H9 (cell line): Measurements from ENCODE around the gene KCNH5. TPM values are rescaled to one million over a fixed set of nuclear protein-coding genes. Genes with fewer than 3 reads are reported as not detected.

Experiments
- DNase-seq: peaks from one replicate; pipeline ENCODE4 v3.0.0-alpha.2; 2017
- H2AFZ ChIP-seq: one replicate; pipeline ENCODE4 v1.6.1; 2013; ENCODE audit warnings: mild to moderate bottlenecking, low read length, control low read depth, moderate library complexity
- H2AK5ac ChIP-seq: 2 replicates; pipeline ENCODE4 v1.6.1; 2013; ENCODE audit warnings: low read length, control low read depth, mixed read lengths; ENCODE audit not compliant: insufficient read length
- H2BK120ac ChIP-seq: one replicate; pipeline ENCODE4 v1.6.1; 2013; ENCODE audit warnings: low read depth, mild to moderate bottlenecking, low read length, control low read depth, inconsistent platforms; ENCODE audit not compliant: poor library complexity, severe bottlenecking
- H2BK12ac ChIP-seq: 2 replicates; pipeline ENCODE4 v1.6.1; 2013; ENCODE audit warnings: low read length, control low read depth, mixed read lengths, low read depth; ENCODE audit not compliant: insufficient read length
- H2BK15ac ChIP-seq: 2 replicates; pipeline ENCODE4 v1.6.1; 2013; ENCODE audit warnings: low read depth, low read length, control low read depth
- H2BK20ac ChIP-seq: one replicate; pipeline ENCODE4 v1.6.1; 2013; ENCODE audit warnings: low read depth, mild to moderate bottlenecking, low read length, control low read depth, inconsistent platforms; ENCODE audit not compliant: poor library complexity, severe bottlenecking
- H2BK5ac ChIP-seq: 2 replicates; pipeline ENCODE4 v1.6.1; 2013; ENCODE audit warnings: low read length, control low read depth, mixed read lengths; ENCODE audit not compliant: insufficient read length
- H3K14ac ChIP-seq: 2 replicates; pipeline ENCODE4 v1.6.1; 2013; ENCODE audit warnings: low read length, control low read depth; ENCODE audit not compliant: insufficient read depth
- H3K18ac ChIP-seq: 2 replicates; pipeline ENCODE4 v1.6.1; 2013; ENCODE audit warnings: low read depth, mild to moderate bottlenecking, mixed read lengths, low read length, control low read depth; ENCODE audit not compliant: insufficient read length
- H3K23ac ChIP-seq: 2 replicates; pipeline ENCODE4 v1.6.1; 2013; ENCODE audit warnings: low read length, control low read depth, mixed read lengths, low read depth; ENCODE audit not compliant: insufficient read length
- H3K23me2 ChIP-seq: 2 replicates; pipeline ENCODE4 v1.6.1; 2013; ENCODE audit warnings: low read depth, mild to moderate bottlenecking, mixed read lengths, low read length, control low read depth; ENCODE audit not compliant: insufficient read length, poor library complexity, severe bottlenecking
- H3K27ac ChIP-seq: 2 replicates; pipeline ENCODE4 v1.5.1; 2013; ENCODE audit warnings: low read length, control low read depth, mixed read lengths, low read depth; ENCODE audit not compliant: insufficient read length
- H3K27me3 ChIP-seq: 2 replicates; pipeline ENCODE4 v1.6.1; 2013; ENCODE audit warnings: low read length, control low read depth, inconsistent platforms; ENCODE audit not compliant: insufficient read depth
- H3K4ac ChIP-seq: 2 replicates; pipeline ENCODE4 v1.6.1; 2013; ENCODE audit warnings: low read depth, mild to moderate bottlenecking, control low read depth, inconsistent platforms, low read length, moderate library complexity
- H3K4me1 ChIP-seq: 2 replicates; pipeline ENCODE4 v1.6.1; 2013; ENCODE audit warnings: low read length, control low read depth, inconsistent platforms; ENCODE audit not compliant: insufficient read depth
- H3K4me2 ChIP-seq: 2 replicates; pipeline ENCODE4 v1.6.1; 2013; ENCODE audit warnings: low read length, control low read depth, mixed read lengths; ENCODE audit not compliant: insufficient read length, insufficient read depth
- H3K56ac ChIP-seq: 2 replicates; pipeline ENCODE4 v1.6.1; 2013; ENCODE audit warnings: low read depth, mild to moderate bottlenecking, mixed read lengths, low read length, control low read depth; ENCODE audit not compliant: insufficient read length
- H3K79me1 ChIP-seq: 2 replicates; pipeline ENCODE4 v1.6.1; 2013; ENCODE audit warnings: low read depth, mild to moderate bottlenecking, moderate library complexity, low read length, control low read depth, inconsistent platforms; ENCODE audit not compliant: insufficient read depth, poor library complexity, severe bottlenecking
- H3K79me2 ChIP-seq: 2 replicates; pipeline ENCODE4 v1.6.1; 2013; ENCODE audit warnings: low read length, control low read depth, inconsistent platforms; ENCODE audit not compliant: insufficient read depth
- H3K9ac ChIP-seq: 2 replicates; pipeline ENCODE4 v1.6.1; 2013; ENCODE audit warnings: low read length, control low read depth, mixed read lengths; ENCODE audit not compliant: insufficient read length; ENCODE audit errors: extremely low read depth
- H3K9me3 ChIP-seq: one replicate; pipeline ENCODE4 v1.6.1; 2013; ENCODE audit warnings: low read depth, low read length, inconsistent platforms; ENCODE audit not compliant: control insufficient read depth
- H3T11ph ChIP-seq: one replicate; pipeline ENCODE4 v1.6.1; 2013; ENCODE audit warnings: mild to moderate bottlenecking, low read length, control low read depth, inconsistent platforms
- H4K20me1 ChIP-seq: one replicate; pipeline ENCODE4 v1.6.1; 2013; ENCODE audit not compliant: control insufficient read depth, insufficient read length, insufficient read depth
- H4K5ac ChIP-seq: 2 replicates; pipeline ENCODE4 v1.6.1; 2013; ENCODE audit warnings: low read depth, mild to moderate bottlenecking, mixed read lengths, low read length, control low read depth; ENCODE audit not compliant: insufficient read length
- H4K8ac ChIP-seq: replicated peaks from 2 replicates; pipeline ENCODE4 v1.6.1; 2013; ENCODE audit warnings: low read length, control low read depth, mixed read lengths, low read depth; ENCODE audit not compliant: insufficient read length
- H4K91ac ChIP-seq: 2 replicates; pipeline ENCODE4 v1.6.1; 2013; ENCODE audit warnings: low read depth, mild to moderate bottlenecking, moderate library complexity, mixed read lengths, low read length, control low read depth; ENCODE audit not compliant: insufficient read length
- H3K27ac Mint-ChIP-seq, 3 experiments: 2 replicates in 2 of 3; 3 replicates in 1 of 3; pipeline ENCODE4 v1.8.0; 2020 to 2021; ENCODE audit warnings: mixed read lengths in 3 of 3, mild to moderate bottlenecking in 1 of 3, moderate library complexity in 1 of 3
- H3K27me3 Mint-ChIP-seq: 2 replicates; pipeline ENCODE4 v1.8.0; 2021; ENCODE audit warnings: low read depth, mild to moderate bottlenecking, moderate library complexity, mixed read lengths
- H3K36me3 Mint-ChIP-seq, 3 experiments: 2 replicates in 2 of 3; 3 replicates in 1 of 3; pipeline ENCODE4 v1.8.0; 2020 to 2021; ENCODE audit warnings: low read depth in 3 of 3, mixed read lengths in 3 of 3; ENCODE audit not compliant: insufficient read depth in 1 of 3
- H3K4me1 Mint-ChIP-seq, 2 experiments: 2 replicates each; pipeline ENCODE4 v1.8.0; 2020; ENCODE audit warnings: mixed read lengths in 2 of 2
- H3K4me3 Mint-ChIP-seq, 2 experiments: 2 replicates in 1 of 2; 3 replicates in 1 of 2; pipeline ENCODE4 v1.8.0; 2020 to 2021; ENCODE audit warnings: mild to moderate bottlenecking in 2 of 2, mixed read lengths in 2 of 2, moderate library complexity in 1 of 2
- H3K9me3 Mint-ChIP-seq, 2 experiments: 2 replicates in 1 of 2; 3 replicates in 1 of 2; pipeline ENCODE4 v1.8.0; 2020; ENCODE audit warnings: mild to moderate bottlenecking in 2 of 2, mixed read lengths in 2 of 2, moderate library complexity in 1 of 2
- WGBS: extraction: QIAGEN DNeasy Blood & Tissue Kit; methylation state at CpG from one replicate; pipeline ENCODE4 v1.1.7; 2013; ENCODE audit warnings: missing lambda C conversion rate, low lambda C conversion rate, mixed read lengths; ENCODE audit not compliant: insufficient read length; ENCODE audit errors: extremely low coverage; 5-methylcytosine and 5-hydroxymethylcytosine counted together
- total RNA-seq: library from RNA; stranded (reverse); gene quantifications from 2 replicates; pipeline ENCODE4 v1.2.1, GENCODE V29; 2021
- TF ChIP-seq, protein P1 (sequence below): fragments of 200-600 bp; sonication (generic); conservative IDR thresholded peaks from 3 replicates; pipeline ENCODE4 v1.8.0; 2021; ENCODE audit warnings: antibody characterized with exemption, mild to moderate bottlenecking

The KCNH5 gene
- total RNA-seq, 1 experiment from 2014 or later, result 0.42 TPM

DNA sequence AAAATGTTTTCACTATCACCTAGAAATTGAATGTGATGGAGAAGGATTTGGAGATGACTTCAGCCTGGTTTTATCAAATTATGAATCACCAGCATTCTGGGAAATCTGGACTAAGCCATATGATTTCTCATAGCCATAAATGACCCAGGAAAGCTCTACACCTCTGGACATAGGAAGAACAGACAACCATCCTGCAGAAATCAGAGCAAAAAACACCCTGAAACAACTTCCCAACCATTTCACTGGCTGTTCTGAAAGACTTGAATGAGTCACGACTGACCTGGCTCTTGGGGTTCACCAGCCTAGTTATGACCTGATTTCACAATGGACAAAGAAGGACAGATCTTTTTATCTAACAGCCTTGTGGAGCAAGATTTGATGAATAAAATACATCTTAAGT, 123.8 kb downstream of the KCNH5 start:
- no peak overlapping the region for H3K14ac ChIP-seq
- no peak overlapping the region for H3K27ac ChIP-seq
- no peak overlapping the region for H4K8ac ChIP-seq
- H3K79me1 ChIP-seq, result no peaks in the 10 kb centered on the region
- no peak overlapping the region for H4K5ac ChIP-seq
- no peaks in the 10 kb centered on the region for H3K9me3 ChIP-seq
- H3K4me1 Mint-ChIP-seq, result no peaks in the 10 kb centered on the region
- H2AFZ ChIP-seq, result no peak overlapping the region
- no peaks in the 10 kb centered on the region for H3K79me2 ChIP-seq
- H2AK5ac ChIP-seq, result no peak overlapping the region
- H3K4ac ChIP-seq, result no peak overlapping the region
- no peak overlapping the region for H3K9ac ChIP-seq
- no peak overlapping the region for H3K23ac ChIP-seq
- H3K36me3 Mint-ChIP-seq, result 0 out of 7 replicates have a peak, but pooled peaks cover 0 to 2% (median 0%) of the 10 kb centered on the region in 3 experiments
- no peak overlapping the region for H2BK20ac ChIP-seq
- H3K27ac Mint-ChIP-seq, result no peak overlapping the region
- no peak overlapping the region for H2BK15ac ChIP-seq
- no peak overlapping the region for H2BK120ac ChIP-seq
- no peaks in the 10 kb centered on the region for H3K27me3 Mint-ChIP-seq
- H2BK12ac ChIP-seq, result no peak overlapping the region
- WGBS, result no CpG with 5 or more reads among the region's 1 CpG
- no peak overlapping the region for H3K4me2 ChIP-seq
- TF ChIP-seq, protein P1, sequence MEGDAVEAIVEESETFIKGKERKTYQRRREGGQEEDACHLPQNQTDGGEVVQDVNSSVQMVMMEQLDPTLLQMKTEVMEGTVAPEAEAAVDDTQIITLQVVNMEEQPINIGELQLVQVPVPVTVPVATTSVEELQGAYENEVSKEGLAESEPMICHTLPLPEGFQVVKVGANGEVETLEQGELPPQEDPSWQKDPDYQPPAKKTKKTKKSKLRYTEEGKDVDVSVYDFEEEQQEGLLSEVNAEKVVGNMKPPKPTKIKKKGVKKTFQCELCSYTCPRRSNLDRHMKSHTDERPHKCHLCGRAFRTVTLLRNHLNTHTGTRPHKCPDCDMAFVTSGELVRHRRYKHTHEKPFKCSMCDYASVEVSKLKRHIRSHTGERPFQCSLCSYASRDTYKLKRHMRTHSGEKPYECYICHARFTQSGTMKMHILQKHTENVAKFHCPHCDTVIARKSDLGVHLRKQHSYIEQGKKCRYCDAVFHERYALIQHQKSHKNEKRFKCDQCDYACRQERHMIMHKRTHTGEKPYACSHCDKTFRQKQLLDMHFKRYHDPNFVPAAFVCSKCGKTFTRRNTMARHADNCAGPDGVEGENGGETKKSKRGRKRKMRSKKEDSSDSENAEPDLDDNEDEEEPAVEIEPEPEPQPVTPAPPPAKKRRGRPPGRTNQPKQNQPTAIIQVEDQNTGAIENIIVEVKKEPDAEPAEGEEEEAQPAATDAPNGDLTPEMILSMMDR, result no peak
- no peaks in the 10 kb centered on the region for H3K4me1 ChIP-seq
- no peak overlapping the region for H3K4me3 Mint-ChIP-seq
- no peaks in the 10 kb centered on the region for H3K23me2 ChIP-seq
- H4K91ac ChIP-seq, result no peak overlapping the region
- DNase-seq, result no peak
- H3K9me3 Mint-ChIP-seq, result no peaks in the 10 kb centered on the region
- H3T11ph ChIP-seq, result no peak overlapping the region
- H3K56ac ChIP-seq, result no peak overlapping the region
- no peak overlapping the region for H3K18ac ChIP-seq
- H2BK5ac ChIP-seq, result no peak overlapping the region
- no peaks in the 10 kb centered on the region for H3K27me3 ChIP-seq
- no peaks in the 10 kb centered on the region for H4K20me1 ChIP-seq
